WERI-Rb-1 (cell line): ENCODE data around the gene GDI1.

Experiments
- DNase-seq: peaks from one replicate; pipeline ENCODE4 v3.0.0-alpha.2; 2020
- H3K27ac ChIP-seq: fragments of 250-450 bp; sonication (Bioruptor Pico); 2 replicates; pipeline ENCODE4 v1.5.1; 2020; ENCODE audit warnings: mild to moderate bottlenecking, moderate library complexity
- H3K27me3 ChIP-seq: fragments of 250-450 bp; sonication (Bioruptor Pico); 2 replicates; pipeline ENCODE4 v1.5.1; 2021; ENCODE audit warnings: mild to moderate bottlenecking, low read depth, moderate library complexity; ENCODE audit not compliant: insufficient read depth, severe bottlenecking
- H3K36me3 ChIP-seq: fragments of 250-450 bp; sonication (Bioruptor Pico); 2 replicates; pipeline ENCODE4 v1.5.1; 2020; ENCODE audit warnings: mild to moderate bottlenecking, moderate library complexity
- H3K4me3 ChIP-seq: 2 replicates; pipeline ENCODE4 v1.5.1; 2011; ENCODE audit warnings: low read depth, mild to moderate bottlenecking, control low read depth, low read length
- H3K9me3 ChIP-seq: fragments of 250-450 bp; sonication (Bioruptor Pico); 2 replicates; pipeline ENCODE4 v1.5.1; 2021; ENCODE audit warnings: mild to moderate bottlenecking, moderate library complexity; ENCODE audit not compliant: severe bottlenecking
- CTCF ChIP-seq: IDR thresholded peaks from 2 replicates; pipeline ENCODE4 v1.5.1; 2011; ENCODE audit warnings: low read depth, mild to moderate bottlenecking, control low read depth, inconsistent platforms, low read length

Gene GDI1

GRCh38 chrX:154435171-154435733, 1.7 kb upstream of the GDI1 start:
- Histone ChIP-seq H3K27me3 (peaks cover 7% of the 10 kb centered on the region), H3K9me3 (no peaks in the 10 kb centered on the region), H3K36me3 (peaks cover 71% of the 10 kb centered on the region), H3K27ac (no peak overlapping the region), H3K4me3 (no peak overlapping the region)
- DNase-seq: no peak
- no peak for TF ChIP-seq CTCF

- peak; percentile 64 for DNase-seq
- peaks cover 7% of the 10 kb centered on the region for H3K27me3 ChIP-seq
- H3K9me3 ChIP-seq: no peaks in the 10 kb centered on the region
These were observed 476 bp upstream of the GDI1 start for GRCh38 chrX:154436374-154436982.

GRCh38 chrX:154437971-154438893, 1.3 kb downstream of the GDI1 start:
- peak overlapping the region; percentile 57 for H3K4me3 ChIP-seq
- no peaks in the 10 kb centered on the region for H3K9me3 ChIP-seq
- H3K27ac ChIP-seq: peak overlapping the region; percentile 35
- H3K36me3 ChIP-seq: peaks cover 79% of the 10 kb centered on the region
- DNase-seq: no peak
- TF ChIP-seq CTCF: no peak
- peaks cover 4% of the 10 kb centered on the region for H3K27me3 ChIP-seq

More at GRCh38 chrX:154436374-154436982, 476 bp upstream of the GDI1 start:
- peak overlapping the region; percentile 99 for H3K27ac ChIP-seq
- peaks cover 79% of the 10 kb centered on the region for H3K36me3 ChIP-seq
- peak overlapping the region; percentile 36 for H3K4me3 ChIP-seq
- TF ChIP-seq CTCF: no peak

GRCh38 chrX:154439841-154440240, 2.9 kb downstream of the GDI1 start:
- Histone ChIP-seq H3K9me3 (no peaks in the 10 kb centered on the region), H3K36me3 (peaks cover 66% of the 10 kb centered on the region)
- TF ChIP-seq CTCF: no peak

GRCh38 chrX:154440623-154441357, 3.8 kb downstream of the GDI1 start:
- Histone ChIP-seq H3K27ac (no peak overlapping the region), H3K9me3 (no peaks in the 10 kb centered on the region), H3K4me3 (no peak overlapping the region), H3K36me3 (peaks cover 64% of the 10 kb centered on the region), H3K27me3 (peaks cover 10% of the 10 kb centered on the region)
- TF ChIP-seq CTCF: no peak
- DNase-seq: no peak

More at GRCh38 chrX:154439841-154440240, 2.9 kb downstream of the GDI1 start:
- H3K4me3 ChIP-seq: no peak overlapping the region
- H3K27ac ChIP-seq: no peak overlapping the region
- peaks cover 4% of the 10 kb centered on the region for H3K27me3 ChIP-seq
- no peak for DNase-seq
